ENCODE data around the gene LYZL6. TPM values are rescaled to one million over a fixed set of nuclear protein-coding genes. Genes with fewer than 3 reads are reported as not detected.

Gene LYZL6
- total RNA-seq, 1 experiment from 2014 or later: not detected

DNA sequence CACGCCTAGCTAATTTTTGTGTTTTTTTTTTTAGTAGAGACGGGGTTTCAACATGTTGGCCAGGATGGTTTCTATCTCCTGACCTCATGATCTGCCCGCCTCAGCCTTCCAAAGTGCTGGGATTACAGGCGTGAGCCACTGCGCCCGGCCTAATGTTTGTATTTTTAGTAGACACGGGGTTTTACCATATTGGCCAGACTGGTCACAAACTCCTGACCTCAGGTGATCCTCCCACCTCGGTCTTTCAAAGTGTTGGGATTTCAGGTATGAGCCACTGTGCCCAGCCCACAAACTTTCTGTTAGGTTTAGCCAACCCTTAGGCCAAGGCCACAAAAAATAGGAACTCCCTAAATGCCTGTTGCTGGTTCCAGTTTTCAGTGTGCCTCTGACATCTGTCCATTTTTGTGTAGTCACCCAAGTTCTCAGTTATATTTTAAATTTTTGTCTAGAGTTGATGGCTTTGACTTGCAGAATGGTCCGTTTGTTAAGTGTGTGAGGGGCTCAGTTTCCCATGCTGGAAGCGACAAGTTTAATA is 25.1 kb upstream of the LYZL6 start:
- Histone ChIP-seq H3K4me3 (ENCODE audit: low read depth in 2 of 2, low read length in 2 of 2) (no peak overlapping the region), H3K9me3 (ENCODE audit: control insufficient read depth, insufficient read depth, low read depth, low read length) (no peaks in the 10 kb centered on the region), H3K4me1 (ENCODE audit: control insufficient read depth, insufficient read depth, low read length) (peaks cover 3% of the 10 kb centered on the region; the same call in 1 of the 2 replicates), H3K27ac (ENCODE audit: low read length) (no peak overlapping the region), H3K36me3 (ENCODE audit: control insufficient read depth, insufficient read depth, low read length) (no peaks in the 10 kb centered on the region), H3K27me3 (ENCODE audit: control insufficient read depth, insufficient read depth, low read length) (peaks cover 5% of the 10 kb centered on the region; the same call in 1 of the 2 replicates)
- no peak for DNase-seq (ENCODE audit: low read depth, low spot score)
- no TSS peak for BruUV-seq (replicated peaks)
- intact Hi-C loops (cut with micrococcal nuclease; ENCODE audit: unreplicated experiment): loop anchor here (2.0 kb wide), 1 partner anchor 180 kb away; no protein-coding TSS in a partner anchor
- in situ Hi-C loops (cut with HindIII; ENCODE audit: low pct_unique_long_range_greater_than_20kb, low sequenced_read_pairs): no loop called here
- ChIA-PET CTCF (interaction anchor here (1.5 to 1.6 kb wide), 2 partner anchors 104 to 180 kb away, joined by 11 to 18 read pairs; no protein-coding TSS in a partner anchor), POLR2A (no interaction called here)
- ATAC-seq: no peak
- TF ChIP-seq POLR2AphosphoS5 (IDR thresholded peaks at IDR 0.05; ENCODE audit: low read depth, low read length) (no peak), SIN3A (IDR thresholded peaks at IDR 0.05; ENCODE audit: borderline replicate concordance, insufficient read depth, low read depth, low read length) (no peak), TCF7L2 (IDR thresholded peaks at IDR 0.05; ENCODE audit: low read depth, low read length) (no peak)
- TF ChIP-seq, protein P1, sequence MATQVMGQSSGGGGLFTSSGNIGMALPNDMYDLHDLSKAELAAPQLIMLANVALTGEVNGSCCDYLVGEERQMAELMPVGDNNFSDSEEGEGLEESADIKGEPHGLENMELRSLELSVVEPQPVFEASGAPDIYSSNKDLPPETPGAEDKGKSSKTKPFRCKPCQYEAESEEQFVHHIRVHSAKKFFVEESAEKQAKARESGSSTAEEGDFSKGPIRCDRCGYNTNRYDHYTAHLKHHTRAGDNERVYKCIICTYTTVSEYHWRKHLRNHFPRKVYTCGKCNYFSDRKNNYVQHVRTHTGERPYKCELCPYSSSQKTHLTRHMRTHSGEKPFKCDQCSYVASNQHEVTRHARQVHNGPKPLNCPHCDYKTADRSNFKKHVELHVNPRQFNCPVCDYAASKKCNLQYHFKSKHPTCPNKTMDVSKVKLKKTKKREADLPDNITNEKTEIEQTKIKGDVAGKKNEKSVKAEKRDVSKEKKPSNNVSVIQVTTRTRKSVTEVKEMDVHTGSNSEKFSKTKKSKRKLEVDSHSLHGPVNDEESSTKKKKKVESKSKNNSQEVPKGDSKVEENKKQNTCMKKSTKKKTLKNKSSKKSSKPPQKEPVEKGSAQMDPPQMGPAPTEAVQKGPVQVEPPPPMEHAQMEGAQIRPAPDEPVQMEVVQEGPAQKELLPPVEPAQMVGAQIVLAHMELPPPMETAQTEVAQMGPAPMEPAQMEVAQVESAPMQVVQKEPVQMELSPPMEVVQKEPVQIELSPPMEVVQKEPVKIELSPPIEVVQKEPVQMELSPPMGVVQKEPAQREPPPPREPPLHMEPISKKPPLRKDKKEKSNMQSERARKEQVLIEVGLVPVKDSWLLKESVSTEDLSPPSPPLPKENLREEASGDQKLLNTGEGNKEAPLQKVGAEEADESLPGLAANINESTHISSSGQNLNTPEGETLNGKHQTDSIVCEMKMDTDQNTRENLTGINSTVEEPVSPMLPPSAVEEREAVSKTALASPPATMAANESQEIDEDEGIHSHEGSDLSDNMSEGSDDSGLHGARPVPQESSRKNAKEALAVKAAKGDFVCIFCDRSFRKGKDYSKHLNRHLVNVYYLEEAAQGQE (IDR thresholded peaks at IDR 0.05; ENCODE audit: insufficient read depth in 1 of 2, low read depth in 2 of 2, low read length in 1 of 2): no peak
- TF ChIP-seq, protein P2, sequence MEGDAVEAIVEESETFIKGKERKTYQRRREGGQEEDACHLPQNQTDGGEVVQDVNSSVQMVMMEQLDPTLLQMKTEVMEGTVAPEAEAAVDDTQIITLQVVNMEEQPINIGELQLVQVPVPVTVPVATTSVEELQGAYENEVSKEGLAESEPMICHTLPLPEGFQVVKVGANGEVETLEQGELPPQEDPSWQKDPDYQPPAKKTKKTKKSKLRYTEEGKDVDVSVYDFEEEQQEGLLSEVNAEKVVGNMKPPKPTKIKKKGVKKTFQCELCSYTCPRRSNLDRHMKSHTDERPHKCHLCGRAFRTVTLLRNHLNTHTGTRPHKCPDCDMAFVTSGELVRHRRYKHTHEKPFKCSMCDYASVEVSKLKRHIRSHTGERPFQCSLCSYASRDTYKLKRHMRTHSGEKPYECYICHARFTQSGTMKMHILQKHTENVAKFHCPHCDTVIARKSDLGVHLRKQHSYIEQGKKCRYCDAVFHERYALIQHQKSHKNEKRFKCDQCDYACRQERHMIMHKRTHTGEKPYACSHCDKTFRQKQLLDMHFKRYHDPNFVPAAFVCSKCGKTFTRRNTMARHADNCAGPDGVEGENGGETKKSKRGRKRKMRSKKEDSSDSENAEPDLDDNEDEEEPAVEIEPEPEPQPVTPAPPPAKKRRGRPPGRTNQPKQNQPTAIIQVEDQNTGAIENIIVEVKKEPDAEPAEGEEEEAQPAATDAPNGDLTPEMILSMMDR (IDR thresholded peaks at IDR 0.05): no peak

DNA sequence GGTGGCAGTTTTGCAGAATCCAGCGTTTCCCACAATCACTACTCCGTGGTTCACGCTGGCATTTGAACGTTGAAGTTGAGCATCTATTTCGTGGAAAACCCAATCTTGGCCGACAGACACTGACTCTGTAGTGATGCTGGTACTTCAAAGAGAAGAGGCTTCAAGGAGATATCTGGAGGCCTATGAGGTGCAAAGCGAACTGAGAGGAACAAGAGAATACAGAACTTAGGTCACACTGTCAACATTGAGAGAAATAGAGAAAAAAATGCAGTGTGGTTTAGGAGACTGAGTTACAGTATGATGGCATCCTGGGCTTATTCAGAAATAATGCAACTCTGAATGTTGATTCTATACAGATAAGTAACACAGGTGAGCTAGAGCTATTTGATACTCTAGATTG is 21.8 kb upstream of the LYZL6 start:
- Histone ChIP-seq H3K36me3 (ENCODE audit: control insufficient read depth, insufficient read depth, low read length) (no peaks in the 10 kb centered on the region), H3K27me3 (ENCODE audit: control insufficient read depth, insufficient read depth, low read length) (peaks cover 9% of the 10 kb centered on the region; the same call in 1 of the 2 replicates), H3K4me3 (ENCODE audit: low read depth in 2 of 2, low read length in 2 of 2) (no peak overlapping the region), H3K9me3 (ENCODE audit: control insufficient read depth, insufficient read depth, low read depth, low read length) (no peaks in the 10 kb centered on the region), H3K27ac (ENCODE audit: low read length) (no peak overlapping the region), H3K4me1 (ENCODE audit: control insufficient read depth, insufficient read depth, low read length) (no peaks in the 10 kb centered on the region; the same call in 1 of the 2 replicates)
- in situ Hi-C loops (cut with HindIII; ENCODE audit: low pct_unique_long_range_greater_than_20kb, low sequenced_read_pairs) (no loop called here), intact Hi-C loops (cut with micrococcal nuclease; ENCODE audit: unreplicated experiment) (no loop called here)
- DNase-seq (ENCODE audit: low read depth, low spot score) (no peak), ATAC-seq (no peak)
- ChIA-PET CTCF (no interaction called here), POLR2A (no interaction called here)
- no TSS peak for BruUV-seq (replicated peaks)
- TF ChIP-seq, protein P1 (IDR thresholded peaks at IDR 0.05; ENCODE audit: insufficient read depth in 1 of 2, low read depth in 2 of 2, low read length in 1 of 2): no peak
- TF ChIP-seq SIN3A (IDR thresholded peaks at IDR 0.05; ENCODE audit: borderline replicate concordance, insufficient read depth, low read depth, low read length): no peak
- no peak for TF ChIP-seq TCF7L2 (IDR thresholded peaks at IDR 0.05; ENCODE audit: low read depth, low read length)
- no peak for TF ChIP-seq POLR2AphosphoS5 (IDR thresholded peaks at IDR 0.05; ENCODE audit: low read depth, low read length)
- TF ChIP-seq, protein P2 (IDR thresholded peaks at IDR 0.05): no peak
